DMS53 treated with DMSO at 0.1 percent for 48 hours (cell line): ENCODE results near the gene SCYGR3.

Experiments used
- DNase-seq: peaks from one replicate; lab custom pipeline; 2025; ENCODE audit not compliant: unreplicated experiment; lab: John Stamatoyannopoulos, UW

SCYGR3 gene, protein sequence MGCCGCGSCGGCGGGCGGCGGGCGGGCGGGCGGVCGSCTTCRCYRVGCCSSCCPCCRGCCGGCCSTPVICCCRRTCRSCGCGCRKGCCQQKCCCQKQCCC

DNA sequence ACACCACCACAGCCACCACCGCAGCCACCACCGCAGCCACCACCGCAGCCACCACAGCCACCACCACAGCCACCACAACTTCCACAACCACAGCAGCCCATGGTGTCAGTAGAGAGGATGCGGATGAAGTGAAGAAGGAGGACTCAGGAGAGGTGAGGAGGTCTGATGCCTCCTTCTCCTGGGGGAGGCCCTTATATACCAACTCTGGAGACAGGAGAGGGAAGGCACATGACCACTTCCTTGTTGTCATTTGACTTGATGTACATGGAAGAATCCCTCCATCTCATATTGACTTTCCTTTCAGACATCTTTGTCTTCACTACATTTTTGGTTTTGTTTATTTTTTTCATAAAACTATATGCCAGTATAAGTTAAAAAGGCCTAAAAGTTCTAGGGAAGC, at the start of gene SCYGR3:
SCYGR3 (minus strand) TSS at position 101 of the 400 bp plus-strand sequence; CDS start at position 101, 0 bp downstream.
- no peak for DNase-seq

DNA sequence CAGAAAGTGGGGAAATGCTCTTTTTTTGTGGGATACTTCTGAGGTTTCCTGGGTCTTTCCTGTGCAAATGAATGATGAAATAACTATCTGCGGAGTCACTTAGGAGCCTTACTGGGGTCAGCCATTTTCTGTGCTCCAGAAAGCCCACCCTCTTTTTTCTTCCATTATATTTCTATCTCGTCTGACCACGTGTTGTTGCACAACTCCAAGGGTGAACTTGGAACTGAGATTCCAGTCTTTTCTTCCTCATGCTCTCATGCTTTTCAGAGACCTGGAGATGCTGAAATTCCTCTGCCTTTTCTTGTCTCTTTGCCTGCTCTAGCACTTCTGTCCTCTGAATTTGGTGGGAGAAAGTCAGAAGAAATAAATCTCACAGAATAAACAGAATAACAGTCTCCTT, 47.2 kb upstream of the SCYGR3 start:
- no peak for DNase-seq

GRCh38 chr2:227661025-227661649, 46.5 kb upstream of the SCYGR3 start:
- DNase-seq: no peak

DNA sequence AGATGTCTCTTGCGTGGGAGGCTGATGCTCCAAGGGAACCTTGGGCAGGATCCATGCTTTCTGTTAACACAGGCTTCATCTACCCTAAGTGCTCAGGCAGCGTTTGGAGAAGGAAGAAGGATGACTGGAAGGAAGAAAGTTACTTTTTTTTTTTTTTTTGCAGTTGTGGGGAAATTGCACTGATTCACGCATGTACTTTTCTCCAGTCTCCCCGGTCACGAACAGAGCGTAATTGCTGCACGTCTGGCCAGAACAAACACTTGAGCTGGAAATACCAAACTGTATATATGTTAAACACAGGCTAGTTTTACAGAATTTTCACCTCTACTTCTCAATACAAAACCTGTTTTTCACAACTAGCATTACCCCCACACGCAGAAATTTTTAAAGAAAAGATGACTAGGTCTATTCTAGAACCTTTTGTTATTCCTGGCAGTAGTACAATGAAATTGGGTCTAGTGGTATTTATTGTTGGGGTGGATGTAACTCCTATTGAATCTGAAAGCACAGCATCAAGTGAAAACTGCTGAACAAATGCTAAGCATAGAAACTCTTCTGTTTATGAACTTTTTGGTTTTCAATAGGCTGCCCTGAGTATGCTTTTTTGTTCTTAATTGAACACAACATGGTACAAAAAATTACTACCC, 42.7 kb upstream of the SCYGR3 start:
- DNase-seq: no peak

DNA sequence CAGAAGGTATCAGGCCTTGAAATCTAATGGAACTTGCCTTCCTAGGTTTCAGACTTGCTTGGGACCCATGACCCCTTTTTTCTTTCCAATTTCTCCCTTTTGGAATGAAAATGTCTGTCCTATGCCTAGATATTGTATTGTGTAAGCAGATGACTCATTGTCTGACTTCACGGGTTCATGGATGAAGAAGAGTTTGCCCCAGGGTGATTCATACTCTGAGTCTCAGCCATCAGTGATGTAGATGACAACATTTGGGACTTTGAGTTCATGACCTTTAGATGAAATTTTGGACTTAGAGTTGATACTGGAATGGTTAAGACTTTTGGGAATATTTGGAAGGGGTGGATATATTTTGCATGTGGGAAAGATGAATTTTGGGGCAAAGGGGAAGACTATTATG, 40.8 kb upstream of the SCYGR3 start:
- peak; percentile 80 for DNase-seq

GRCh38 chr2:227654426-227654825, 39.8 kb upstream of the SCYGR3 start:
- no peak for DNase-seq

DNA sequence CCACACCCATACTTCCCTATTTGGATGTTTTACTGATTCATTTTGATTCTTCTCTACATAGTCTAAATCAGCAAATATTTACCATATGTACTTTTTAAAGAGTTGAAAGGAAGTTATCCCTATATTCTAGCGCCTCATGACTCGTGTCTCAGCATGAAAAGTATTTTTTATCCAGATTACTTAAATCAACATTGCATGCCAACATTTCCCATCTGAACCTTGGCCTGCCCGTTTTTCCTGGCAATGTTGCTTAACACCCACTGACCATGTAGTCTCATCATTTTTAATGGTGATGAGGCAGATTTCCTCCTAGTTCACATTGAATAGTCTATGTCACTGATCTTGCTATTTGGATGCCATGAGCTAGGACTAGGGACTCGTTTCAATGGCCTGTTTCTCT, 38.8 kb upstream of the SCYGR3 start:
- no peak for DNase-seq

- no peak for DNase-seq
These were observed 29.4 kb upstream of the SCYGR3 start for GRCh38 chr2:227643990-227644551.

GRCh38 chr2:227642656-227643055, 28.0 kb upstream of the SCYGR3 start:
- no peak for DNase-seq

- no peak for DNase-seq
These were observed 19.6 kb upstream of the SCYGR3 start for GRCh38 chr2:227634201-227634600.

DNA sequence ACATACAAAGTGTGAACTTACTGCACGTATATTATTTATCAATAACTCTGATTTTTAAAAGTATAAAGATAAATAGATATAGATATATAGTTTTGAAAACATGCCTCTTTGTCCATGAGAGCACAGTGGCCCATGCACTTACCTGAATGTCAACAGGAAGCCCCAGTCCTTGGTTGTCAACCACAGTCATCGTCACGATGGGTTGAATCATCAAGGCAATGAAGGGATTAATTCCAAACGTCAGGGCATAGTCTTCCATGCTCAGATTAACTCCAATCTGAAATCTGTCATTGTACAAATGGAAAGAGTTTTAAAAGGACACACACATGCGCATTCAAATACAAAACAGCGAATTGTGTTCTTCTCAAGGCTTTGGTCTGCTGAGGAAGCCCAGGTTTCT, 18.2 kb upstream of the SCYGR3 start:
- DNase-seq: no peak

- DNase-seq: no peak
These were observed 15.7 kb upstream of the SCYGR3 start for GRCh38 chr2:227630322-227630721.

DNA sequence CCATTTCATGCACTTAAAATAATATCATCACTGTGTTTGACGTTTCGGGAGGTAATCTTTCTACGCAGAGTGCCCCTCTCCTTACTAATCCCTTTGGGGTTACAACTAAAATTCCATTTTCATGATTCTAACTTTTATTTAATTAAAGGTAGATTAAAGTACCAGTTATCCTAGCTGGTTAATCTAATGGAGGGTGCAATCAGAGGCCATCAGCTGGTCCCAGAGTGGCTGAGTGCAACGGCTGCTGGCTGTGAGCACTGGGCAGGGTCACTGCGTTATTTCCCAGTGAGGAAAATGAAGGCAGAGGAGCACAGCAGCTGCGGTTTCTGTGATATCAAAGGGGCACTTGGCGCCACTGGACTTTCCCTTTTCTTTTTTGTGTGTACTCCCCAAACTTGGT, 14.8 kb upstream of the SCYGR3 start:
- no peak for DNase-seq

- DNase-seq: no peak
These were observed 13.1 kb upstream of the SCYGR3 start for GRCh38 chr2:227627769-227628168.

DNA sequence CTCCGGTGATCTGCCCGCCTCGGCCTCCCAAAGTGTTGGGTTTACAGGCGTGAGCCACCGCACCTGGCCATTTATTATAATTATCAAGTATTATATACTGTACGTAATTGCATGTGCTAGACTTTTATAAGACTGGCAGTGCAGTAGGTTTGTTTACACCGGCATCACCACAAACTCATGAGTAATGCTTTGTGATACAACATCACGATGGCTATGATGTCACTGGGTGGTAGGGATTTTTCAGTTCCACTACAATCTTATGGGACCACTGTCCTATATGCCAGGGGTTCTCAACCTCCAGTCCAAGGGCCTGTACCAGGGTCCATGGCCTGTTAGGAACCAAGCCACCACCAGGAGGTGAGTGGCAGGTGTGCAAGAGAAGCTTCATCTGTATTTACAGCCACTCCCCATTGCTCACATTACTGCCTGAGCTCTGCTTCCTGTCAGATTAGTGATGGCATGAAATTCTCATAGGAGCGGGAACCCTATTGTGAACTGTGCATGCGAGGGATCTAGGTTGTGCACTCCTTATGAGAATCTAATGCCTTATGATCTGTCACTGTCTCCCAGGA, 12.0 kb upstream of the SCYGR3 start:
- no peak for DNase-seq

DNA sequence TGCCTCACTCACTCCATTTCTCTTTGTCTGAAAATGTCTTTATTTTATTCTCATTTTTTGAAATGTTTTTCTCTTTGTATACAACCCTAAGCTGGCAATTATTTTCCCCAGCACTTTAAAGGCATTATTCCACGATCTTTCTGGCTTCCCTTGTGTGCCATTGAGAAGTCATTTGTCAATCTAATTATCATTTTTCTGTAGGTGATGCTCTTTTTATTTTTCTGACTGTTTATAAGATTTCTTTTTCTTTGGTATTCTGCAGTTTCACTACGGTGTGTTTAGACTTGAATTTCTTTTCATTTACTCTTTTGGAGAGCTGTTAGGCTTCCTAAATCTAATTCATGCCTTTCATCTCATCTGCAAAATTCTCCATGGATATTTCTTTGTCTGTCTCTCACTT, 10.8 kb upstream of the SCYGR3 start:
- no peak for DNase-seq

DNA sequence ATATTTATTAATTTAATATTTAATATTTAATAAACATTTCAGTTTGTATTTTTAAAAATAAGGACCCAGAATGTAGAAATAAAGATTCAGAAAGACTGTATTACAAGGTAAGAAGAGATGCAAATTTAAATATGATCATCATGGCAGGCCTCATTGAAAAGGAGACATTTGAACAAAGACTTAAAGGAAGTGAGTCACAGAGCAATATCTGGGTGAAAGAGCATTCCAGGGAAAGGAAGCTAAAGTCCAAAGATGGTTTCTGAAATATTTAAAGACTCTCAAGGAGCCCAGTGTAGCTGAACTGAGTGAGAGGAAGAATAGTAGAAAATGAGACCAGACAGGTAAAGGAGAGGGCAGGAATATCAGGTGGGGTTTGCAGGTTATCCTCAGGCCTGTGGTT, 8.6 kb upstream of the SCYGR3 start:
- DNase-seq: no peak

DNA sequence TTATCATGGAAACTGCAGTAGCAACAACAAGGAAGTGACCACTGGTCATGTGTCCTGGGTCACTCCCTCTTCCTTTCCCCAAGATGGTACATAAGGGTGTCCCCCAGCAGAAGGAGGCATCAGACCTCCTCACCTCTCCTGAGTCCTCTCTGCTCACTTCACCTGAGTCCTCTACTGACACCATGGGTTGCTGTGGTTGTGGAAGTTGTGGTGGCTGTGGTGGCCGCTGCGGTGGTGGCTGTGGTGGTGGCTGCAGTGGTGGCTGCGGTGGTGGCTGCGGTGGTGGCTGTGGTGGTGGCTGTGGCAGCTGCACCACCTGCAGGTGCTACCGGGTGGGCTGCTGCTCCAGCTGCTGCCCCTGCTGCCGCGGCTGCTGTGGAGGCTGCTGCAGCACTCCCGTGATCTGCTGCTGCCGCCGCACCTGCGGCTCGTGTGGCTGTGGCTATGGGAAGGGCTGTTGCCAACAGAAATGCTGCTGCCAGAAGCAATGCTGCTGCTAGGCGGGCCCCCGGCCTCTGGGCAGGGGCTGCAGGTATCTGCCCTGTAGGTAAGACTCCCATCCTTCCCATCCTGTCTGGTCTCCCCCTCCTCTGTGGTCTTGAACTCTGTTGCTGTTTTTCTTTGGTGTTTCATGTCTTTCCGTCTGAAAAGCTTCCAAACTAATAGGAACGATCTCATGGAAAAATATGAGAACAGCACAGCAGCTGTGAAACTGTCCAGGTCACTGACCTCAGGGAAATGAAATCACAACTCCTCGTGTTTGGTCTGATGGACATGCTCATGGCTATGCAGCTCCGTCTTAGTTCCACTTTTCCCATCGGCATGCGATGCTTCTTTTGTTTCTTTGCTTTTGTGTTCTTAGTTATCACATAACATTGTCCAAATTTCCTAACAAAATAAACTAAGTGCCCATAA, 2.9 kb upstream of the SCYGR3 start, which contains the start of gene SCYGR4:
SCYGR4 (plus strand) TSS at position 183 of the 915 bp plus-strand sequence; CDS start at position 183, 0 bp downstream.
- no peak for DNase-seq

DNA sequence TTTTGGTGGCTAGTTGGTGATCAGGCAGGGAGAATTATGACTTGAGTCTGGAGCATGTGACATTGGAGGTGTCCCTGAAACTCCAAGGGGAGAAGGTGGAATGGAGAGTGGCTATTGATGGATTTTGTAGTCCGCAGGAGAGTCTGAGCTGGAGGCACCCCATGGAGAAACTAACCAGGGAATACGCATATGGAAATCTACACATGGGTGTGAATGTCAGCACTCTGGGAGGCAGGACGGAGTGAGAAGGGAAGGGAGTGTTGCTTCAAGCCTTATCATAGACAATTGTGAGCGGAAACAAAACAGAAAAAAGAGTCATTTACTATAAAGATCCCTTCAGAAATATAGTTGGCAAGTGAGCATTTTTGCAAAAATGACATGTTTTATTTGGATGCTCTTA, 2.0 kb upstream of the SCYGR3 start:
- DNase-seq: no peak

DNA sequence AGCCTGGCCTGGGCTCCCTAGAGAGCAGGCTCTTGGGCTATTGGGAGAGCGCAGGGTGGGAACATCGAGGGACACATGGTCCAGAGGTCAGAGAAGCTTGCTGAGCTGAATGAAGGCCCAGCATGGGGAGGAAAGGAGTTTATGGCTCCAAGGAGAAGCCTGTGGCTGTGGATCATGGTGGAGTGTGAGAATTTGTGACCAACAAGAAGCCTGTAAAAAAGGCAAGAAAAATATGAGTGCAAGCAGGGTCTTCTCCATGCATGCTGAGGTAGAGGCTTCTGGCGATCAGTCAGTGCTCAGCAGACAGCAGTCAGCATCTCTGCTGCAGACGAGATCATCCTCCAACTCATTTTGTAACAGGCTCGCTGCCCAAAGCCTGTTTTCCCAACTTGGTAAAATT, 1.3 kb upstream of the SCYGR3 start:
- DNase-seq: no peak

DNA sequence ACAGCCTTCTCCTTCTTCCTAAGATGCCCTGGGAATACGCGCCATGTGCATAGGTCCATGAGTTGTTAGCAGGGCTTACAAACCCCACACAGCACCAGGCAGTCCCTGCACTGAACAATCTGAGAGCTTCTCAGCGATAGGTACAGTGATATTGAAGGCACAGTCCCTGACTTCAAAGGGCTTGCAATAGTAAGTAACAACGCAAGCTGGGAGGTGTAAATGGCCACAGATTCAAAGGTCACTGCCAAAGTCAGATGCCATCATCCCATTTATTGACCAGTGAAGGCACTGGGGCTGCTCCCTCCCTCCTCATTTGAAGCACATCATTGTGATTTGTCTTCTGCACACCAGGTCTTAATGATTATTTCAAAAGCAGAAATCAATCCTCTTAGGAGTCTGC, 541 bp upstream of the SCYGR3 start:
- no peak for DNase-seq
